Measurements from ENCODE around the gene STK32A.

Gene STK32A

DNA sequence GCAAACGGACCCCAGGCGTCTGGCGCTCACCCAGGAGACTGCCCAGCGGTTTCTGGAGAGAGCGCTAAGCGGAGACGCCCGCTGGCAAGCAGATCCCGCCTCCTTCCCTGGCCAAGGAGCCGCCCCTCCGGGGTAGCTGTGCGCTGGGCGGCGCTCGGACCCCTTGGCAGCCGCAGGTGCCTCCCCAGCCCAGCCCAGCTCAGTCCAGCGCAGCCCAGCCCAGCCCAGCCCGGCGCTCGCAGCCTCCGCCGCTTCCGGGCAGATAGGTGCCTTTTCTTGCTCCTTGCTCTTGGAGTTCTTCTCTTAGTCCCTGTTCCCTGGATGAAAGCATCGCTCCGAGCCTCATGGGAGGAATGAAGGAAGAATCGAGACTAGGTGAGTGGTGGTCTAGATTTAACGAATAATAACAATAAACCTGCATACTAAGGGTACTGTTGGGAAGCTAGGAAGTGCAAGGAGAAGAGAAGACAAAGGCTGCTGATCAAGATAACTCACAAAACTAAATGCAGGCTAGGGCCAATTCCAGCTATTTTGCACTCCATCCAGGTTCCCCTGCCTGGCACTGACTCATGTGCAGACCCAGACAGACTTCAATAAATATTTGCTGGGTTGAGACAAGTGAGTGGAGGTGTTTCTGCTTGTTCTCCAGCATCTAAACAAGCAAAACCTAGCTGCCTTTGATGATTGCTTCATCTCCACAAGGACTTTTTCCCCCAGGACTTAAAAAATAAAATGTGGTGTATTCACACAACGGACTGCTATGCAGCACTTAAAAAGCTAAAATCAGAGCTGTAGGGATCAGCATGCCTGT lies at the start of gene STK32A:
Gene STK32A (plus strand): TSS at position 202 of the 811 bp plus-strand sequence. CDS start 4,609 bp downstream, outside the sequence.
- peak within 1 kb of the TSS; percentile 59 for H3K4me3 ChIP-seq (ENCODE audit: low read depth, low read length)
- H3K27me3 ChIP-seq (ENCODE audit: control insufficient read depth, insufficient read depth, low read length), result peaks cover 54% of the 10 kb centered on the region
- no peaks in the 10 kb centered on the region for H3K36me3 ChIP-seq (ENCODE audit: control insufficient read depth, insufficient read depth, low read length)
- no peak within 1 kb of the TSS for H3K27ac ChIP-seq (ENCODE audit: low read depth, low read length)
- H3K9me3 ChIP-seq (ENCODE audit: control insufficient read depth, insufficient read depth, low read depth, low read length), result no peaks in the 10 kb centered on the region
- H3K9ac ChIP-seq (ENCODE audit: low read length), result peak within 1 kb of the TSS; percentile 14
- H3K4me1 ChIP-seq (ENCODE audit: control insufficient read depth, insufficient read depth, low read length), result peaks cover 3% of the 10 kb centered on the region; the same call in 1 of the 2 replicates

DNA sequence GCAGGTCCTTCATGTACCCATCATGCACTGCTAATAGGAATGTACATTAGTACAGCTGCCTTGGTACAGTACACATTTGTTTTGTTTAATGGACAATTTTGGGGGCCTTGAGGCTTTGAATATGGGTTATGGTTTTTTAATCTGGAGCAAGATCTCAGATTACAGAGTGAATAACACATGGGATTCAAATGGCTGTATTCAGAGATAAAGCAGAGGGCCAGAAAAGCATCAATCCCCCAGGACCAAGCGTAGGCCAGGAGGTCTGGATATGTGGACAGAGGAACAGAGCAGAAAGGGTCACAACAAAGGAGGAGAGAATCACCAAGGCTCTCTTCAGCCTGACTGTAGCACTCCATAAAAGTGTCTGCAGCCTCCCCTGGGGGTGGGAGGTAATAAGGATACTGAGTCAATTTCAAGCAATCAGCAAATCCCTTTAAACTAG lies 47.7 kb upstream of the STK32A start:
- no peaks in the 10 kb centered on the region for H3K9me3 ChIP-seq (ENCODE audit: control insufficient read depth, insufficient read depth, low read depth, low read length)
- no peaks in the 10 kb centered on the region for H3K27me3 ChIP-seq (ENCODE audit: control insufficient read depth, insufficient read depth, low read length)
- no peak overlapping the region for H3K9ac ChIP-seq (ENCODE audit: low read length)
- H3K36me3 ChIP-seq (ENCODE audit: control insufficient read depth, insufficient read depth, low read length), result no peaks in the 10 kb centered on the region
- H3K27ac ChIP-seq (ENCODE audit: low read depth, low read length), result no peak overlapping the region
- no peak overlapping the region for H3K4me3 ChIP-seq (ENCODE audit: low read depth, low read length)
- H3K4me1 ChIP-seq (ENCODE audit: control insufficient read depth, insufficient read depth, low read length), result peaks cover 18% of the 10 kb centered on the region

DNA sequence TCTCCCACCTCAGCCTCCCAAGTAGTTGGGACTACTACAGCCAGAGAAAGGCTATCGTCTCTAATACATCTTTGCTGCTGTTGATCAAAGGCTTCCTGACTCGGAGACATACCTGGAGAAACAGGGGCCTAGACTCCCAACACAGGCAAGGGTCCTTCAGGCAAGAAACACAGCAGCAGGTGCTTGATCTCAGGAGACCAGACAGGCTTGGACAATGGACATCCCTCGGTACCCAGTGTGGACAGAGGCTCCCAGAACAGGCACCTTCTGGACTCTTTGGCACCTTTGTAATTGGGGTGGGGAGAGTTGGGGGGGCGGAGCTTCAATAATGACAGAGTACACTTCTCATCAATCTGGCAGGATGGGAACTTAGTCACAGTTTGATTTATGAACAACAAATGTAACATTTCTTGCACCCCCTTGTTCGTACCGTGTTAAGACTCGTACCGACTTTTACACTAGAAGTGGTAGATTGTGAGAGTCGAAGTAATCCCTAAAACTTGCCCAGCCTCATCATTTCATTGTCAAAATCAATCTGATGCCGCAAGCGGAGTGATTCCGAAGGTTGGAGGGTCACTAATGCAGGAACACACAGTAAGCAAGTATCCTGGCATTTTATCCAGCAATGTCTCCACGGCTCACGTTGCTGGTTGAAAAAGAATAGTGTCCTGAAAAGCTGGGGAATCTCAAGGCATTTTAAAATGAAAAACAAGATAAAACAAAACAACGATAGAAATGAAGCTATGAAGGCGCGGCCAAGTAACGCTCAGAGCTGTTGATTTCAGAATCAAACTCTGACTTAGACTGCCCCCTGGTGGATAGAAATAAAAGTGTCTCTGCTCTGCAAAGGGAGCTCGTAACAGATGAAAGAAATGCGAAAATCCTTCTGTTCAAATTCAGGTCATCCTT lies 46.4 kb upstream of the STK32A start:
- no peak overlapping the region for H3K4me3 ChIP-seq (ENCODE audit: low read depth, low read length)
- H3K27me3 ChIP-seq (ENCODE audit: control insufficient read depth, insufficient read depth, low read length), result no peaks in the 10 kb centered on the region
- H3K27ac ChIP-seq (ENCODE audit: low read depth, low read length), result no peak overlapping the region
- no peak overlapping the region for H3K9ac ChIP-seq (ENCODE audit: low read length)
- no peaks in the 10 kb centered on the region for H3K9me3 ChIP-seq (ENCODE audit: control insufficient read depth, insufficient read depth, low read depth, low read length)
- H3K4me1 ChIP-seq (ENCODE audit: control insufficient read depth, insufficient read depth, low read length), result peaks cover 28% of the 10 kb centered on the region
- no peaks in the 10 kb centered on the region for H3K36me3 ChIP-seq (ENCODE audit: control insufficient read depth, insufficient read depth, low read length)

DNA sequence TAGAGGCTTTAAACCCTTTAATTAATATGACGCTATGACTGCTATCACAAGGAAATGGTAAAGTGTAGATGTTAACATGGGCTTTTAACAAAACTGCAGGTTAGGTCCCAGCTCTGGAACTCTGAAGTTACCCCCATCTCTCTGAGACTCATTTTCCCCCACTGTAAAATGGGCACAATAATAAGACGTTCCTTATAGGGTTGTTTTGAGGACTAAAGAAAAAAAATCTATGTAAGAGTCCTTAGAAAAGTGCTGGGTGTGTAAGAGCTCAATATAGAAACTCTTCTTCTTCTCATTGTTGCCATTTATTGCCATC lies 45.8 kb upstream of the STK32A start:
- Histone ChIP-seq H3K9me3 (ENCODE audit: control insufficient read depth, insufficient read depth, low read depth, low read length) (no peaks in the 10 kb centered on the region), H3K36me3 (ENCODE audit: control insufficient read depth, insufficient read depth, low read length) (no peaks in the 10 kb centered on the region), H3K4me1 (ENCODE audit: control insufficient read depth, insufficient read depth, low read length) (peaks cover 32% of the 10 kb centered on the region), H3K27me3 (ENCODE audit: control insufficient read depth, insufficient read depth, low read length) (no peaks in the 10 kb centered on the region), H3K9ac (ENCODE audit: low read length) (no peak overlapping the region), H3K27ac (ENCODE audit: low read depth, low read length) (no peak overlapping the region), H3K4me3 (ENCODE audit: low read depth, low read length) (no peak overlapping the region)

DNA sequence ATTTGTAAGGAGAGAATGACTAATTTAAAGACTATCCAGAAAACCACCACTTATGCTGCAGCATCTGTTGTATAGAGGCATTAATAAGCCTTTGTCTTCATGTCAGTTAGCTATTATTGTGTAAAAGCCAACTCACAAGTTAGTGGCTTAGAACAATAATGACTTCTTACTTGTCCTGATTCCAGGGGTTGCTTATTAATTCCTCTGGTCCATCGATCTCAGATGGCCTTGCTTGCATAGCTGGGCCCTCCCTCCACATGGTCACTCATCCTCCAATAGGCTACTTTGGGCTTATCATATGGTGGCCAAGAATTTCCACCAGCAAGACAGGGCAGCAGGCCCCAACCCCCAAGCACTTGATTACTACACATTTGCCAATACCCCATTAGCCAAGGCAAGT lies 44.5 kb upstream of the STK32A start:
- no peaks in the 10 kb centered on the region for H3K27me3 ChIP-seq (ENCODE audit: control insufficient read depth, insufficient read depth, low read length)
- no peaks in the 10 kb centered on the region for H3K36me3 ChIP-seq (ENCODE audit: control insufficient read depth, insufficient read depth, low read length)
- H3K9me3 ChIP-seq (ENCODE audit: control insufficient read depth, insufficient read depth, low read depth, low read length), result no peaks in the 10 kb centered on the region
- H3K4me3 ChIP-seq (ENCODE audit: low read depth, low read length), result no peak overlapping the region
- no peak overlapping the region for H3K9ac ChIP-seq (ENCODE audit: low read length)
- peaks cover 32% of the 10 kb centered on the region for H3K4me1 ChIP-seq (ENCODE audit: control insufficient read depth, insufficient read depth, low read length)
- no peak overlapping the region for H3K27ac ChIP-seq (ENCODE audit: low read depth, low read length)

DNA sequence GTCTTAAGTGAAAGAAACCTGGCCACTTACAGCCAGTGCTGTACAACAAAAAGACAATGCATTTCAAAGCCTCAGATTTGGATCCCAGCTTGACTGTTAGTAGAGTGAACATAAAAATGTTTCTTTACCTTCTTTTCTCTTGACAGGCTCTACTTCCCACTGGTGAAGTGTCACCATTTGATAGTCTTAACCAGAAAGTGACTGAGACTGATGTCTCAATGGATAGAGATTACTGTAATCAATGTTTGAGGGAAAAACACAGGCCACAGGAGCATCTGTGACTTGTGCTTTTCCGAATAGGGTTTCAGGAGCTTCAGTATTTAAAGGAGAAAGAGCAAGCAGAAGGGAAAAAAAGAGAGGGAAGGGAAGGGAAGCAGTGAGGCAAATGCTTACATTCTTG lies 41.7 kb upstream of the STK32A start:
- H3K36me3 ChIP-seq (ENCODE audit: control insufficient read depth, insufficient read depth, low read length), result no peaks in the 10 kb centered on the region
- peaks cover 32% of the 10 kb centered on the region for H3K4me1 ChIP-seq (ENCODE audit: control insufficient read depth, insufficient read depth, low read length)
- no peaks in the 10 kb centered on the region for H3K27me3 ChIP-seq (ENCODE audit: control insufficient read depth, insufficient read depth, low read length)
- H3K9me3 ChIP-seq (ENCODE audit: control insufficient read depth, insufficient read depth, low read depth, low read length), result no peaks in the 10 kb centered on the region
- H3K4me3 ChIP-seq (ENCODE audit: low read depth, low read length), result no peak overlapping the region
- no peak overlapping the region for H3K27ac ChIP-seq (ENCODE audit: low read depth, low read length)
- no peak overlapping the region for H3K9ac ChIP-seq (ENCODE audit: low read length)

DNA sequence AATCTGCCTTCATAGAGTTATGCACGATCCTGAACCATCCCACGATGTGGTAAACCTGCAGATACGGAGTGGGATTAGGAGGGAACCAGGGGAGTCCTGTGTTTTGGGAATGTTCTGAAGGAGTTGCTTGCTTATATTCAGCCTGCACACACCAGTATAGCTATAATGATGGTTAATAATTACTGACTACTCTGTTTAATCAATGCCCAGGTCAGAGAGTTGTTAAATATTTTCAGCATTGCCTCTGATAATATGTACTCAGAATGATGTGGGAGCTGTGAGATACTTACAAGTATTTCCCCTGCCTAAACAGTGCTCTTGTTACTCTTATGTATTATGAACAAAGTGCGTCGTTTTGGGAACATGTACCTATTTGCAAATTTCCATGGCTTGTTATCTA lies 34.8 kb upstream of the STK32A start:
- Histone ChIP-seq H3K4me1 (ENCODE audit: control insufficient read depth, insufficient read depth, low read length) (no peaks in the 10 kb centered on the region), H3K36me3 (ENCODE audit: control insufficient read depth, insufficient read depth, low read length) (no peaks in the 10 kb centered on the region), H3K27me3 (ENCODE audit: control insufficient read depth, insufficient read depth, low read length) (no peaks in the 10 kb centered on the region; the same call in 1 of the 2 replicates), H3K9ac (ENCODE audit: low read length) (no peak overlapping the region), H3K27ac (ENCODE audit: low read depth, low read length) (no peak overlapping the region), H3K9me3 (ENCODE audit: control insufficient read depth, insufficient read depth, low read depth, low read length) (peaks cover 5% of the 10 kb centered on the region; the same call in 1 of the 2 replicates), H3K4me3 (ENCODE audit: low read depth, low read length) (no peak overlapping the region)

DNA sequence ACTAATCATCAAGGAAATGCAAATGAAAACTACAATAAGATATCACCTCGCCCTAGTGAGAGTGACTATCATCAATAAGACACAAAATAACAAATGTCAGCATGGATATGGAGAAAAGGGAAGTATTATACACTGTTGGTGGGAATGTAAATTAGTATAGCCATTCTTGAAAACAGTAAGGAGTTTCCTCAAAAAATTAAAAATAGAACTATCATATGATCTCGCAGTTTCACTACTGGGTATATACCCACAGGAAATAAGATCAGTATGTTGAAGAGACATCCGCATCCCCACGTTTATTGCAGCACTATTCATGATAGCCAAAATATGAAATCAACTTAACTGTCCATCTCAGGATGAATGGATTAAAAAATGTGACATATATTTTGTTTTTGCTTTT lies 31.6 kb upstream of the STK32A start:
- no peak overlapping the region for H3K9ac ChIP-seq (ENCODE audit: low read length)
- H3K4me1 ChIP-seq (ENCODE audit: control insufficient read depth, insufficient read depth, low read length), result no peaks in the 10 kb centered on the region
- no peak overlapping the region for H3K4me3 ChIP-seq (ENCODE audit: low read depth, low read length)
- no peaks in the 10 kb centered on the region for H3K36me3 ChIP-seq (ENCODE audit: control insufficient read depth, insufficient read depth, low read length)
- no peak overlapping the region for H3K27ac ChIP-seq (ENCODE audit: low read depth, low read length)
- H3K9me3 ChIP-seq (ENCODE audit: control insufficient read depth, insufficient read depth, low read depth, low read length), result peaks cover 5% of the 10 kb centered on the region; the same call in 1 of the 2 replicates
- no peaks in the 10 kb centered on the region; the same call in 1 of the 2 replicates for H3K27me3 ChIP-seq (ENCODE audit: control insufficient read depth, insufficient read depth, low read length)

DNA sequence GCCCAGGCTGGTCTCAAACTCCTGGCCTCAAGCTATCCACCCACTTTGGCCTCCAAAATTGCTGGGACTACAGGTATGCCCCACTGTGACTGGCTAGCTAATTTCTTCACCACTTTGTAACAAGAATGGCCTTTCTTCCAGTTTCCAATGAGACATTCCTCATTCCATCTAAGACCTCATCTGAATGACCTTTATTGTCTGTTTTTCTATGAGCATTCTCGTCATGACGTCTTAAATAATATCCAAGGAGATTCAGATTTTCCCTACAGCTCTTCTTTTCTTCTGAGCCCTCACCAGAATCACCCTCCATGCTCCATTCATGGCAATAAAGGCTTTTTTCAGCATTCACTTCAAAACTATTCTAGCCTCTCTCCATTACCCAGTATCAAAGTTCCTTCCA lies 30.2 kb upstream of the STK32A start:
- no peak overlapping the region for H3K4me3 ChIP-seq (ENCODE audit: low read depth, low read length)
- H3K27me3 ChIP-seq (ENCODE audit: control insufficient read depth, insufficient read depth, low read length), result no peaks in the 10 kb centered on the region; the same call in 1 of the 2 replicates
- H3K9ac ChIP-seq (ENCODE audit: low read length), result no peak overlapping the region
- no peaks in the 10 kb centered on the region for H3K36me3 ChIP-seq (ENCODE audit: control insufficient read depth, insufficient read depth, low read length)
- no peak overlapping the region for H3K27ac ChIP-seq (ENCODE audit: low read depth, low read length)
- H3K9me3 ChIP-seq (ENCODE audit: control insufficient read depth, insufficient read depth, low read depth, low read length), result peaks cover 5% of the 10 kb centered on the region; the same call in 1 of the 2 replicates
- no peaks in the 10 kb centered on the region for H3K4me1 ChIP-seq (ENCODE audit: control insufficient read depth, insufficient read depth, low read length)

DNA sequence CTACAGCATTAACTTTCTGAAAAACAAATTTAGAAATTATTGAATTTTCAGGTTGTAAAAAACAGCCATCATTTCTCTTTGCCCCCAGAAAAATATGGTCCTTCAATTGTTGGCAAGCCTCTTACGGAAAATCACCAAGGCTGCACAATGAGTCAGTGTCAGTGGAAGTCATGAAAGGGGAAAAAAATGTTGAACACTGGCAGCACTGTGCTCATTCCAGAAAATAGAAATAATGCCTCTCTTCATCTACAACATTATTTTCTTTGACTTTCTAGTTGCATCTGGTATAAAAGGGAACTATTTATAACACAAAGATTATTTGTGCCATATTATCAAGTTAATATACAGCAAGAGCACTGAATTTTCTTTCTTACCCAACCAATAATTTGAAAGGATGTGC lies 26.7 kb upstream of the STK32A start:
- Histone ChIP-seq H3K27ac (ENCODE audit: low read depth, low read length) (no peak overlapping the region), H3K4me3 (ENCODE audit: low read depth, low read length) (no peak overlapping the region), H3K9ac (ENCODE audit: low read length) (no peak overlapping the region), H3K36me3 (ENCODE audit: control insufficient read depth, insufficient read depth, low read length) (no peaks in the 10 kb centered on the region), H3K27me3 (ENCODE audit: control insufficient read depth, insufficient read depth, low read length) (no peaks in the 10 kb centered on the region), H3K4me1 (ENCODE audit: control insufficient read depth, insufficient read depth, low read length) (no peaks in the 10 kb centered on the region), H3K9me3 (ENCODE audit: control insufficient read depth, insufficient read depth, low read depth, low read length) (peaks cover 5% of the 10 kb centered on the region; the same call in 1 of the 2 replicates)
